Measurements from ENCODE around the gene ATXN10. TPM values are rescaled to one million over a fixed set of nuclear protein-coding genes. Genes with fewer than 3 reads are reported as not detected.

Gene ATXN10
- polyA plus RNA-seq, 3 donors, result 60.1 to 106 (median 92.4) TPM

DNA sequence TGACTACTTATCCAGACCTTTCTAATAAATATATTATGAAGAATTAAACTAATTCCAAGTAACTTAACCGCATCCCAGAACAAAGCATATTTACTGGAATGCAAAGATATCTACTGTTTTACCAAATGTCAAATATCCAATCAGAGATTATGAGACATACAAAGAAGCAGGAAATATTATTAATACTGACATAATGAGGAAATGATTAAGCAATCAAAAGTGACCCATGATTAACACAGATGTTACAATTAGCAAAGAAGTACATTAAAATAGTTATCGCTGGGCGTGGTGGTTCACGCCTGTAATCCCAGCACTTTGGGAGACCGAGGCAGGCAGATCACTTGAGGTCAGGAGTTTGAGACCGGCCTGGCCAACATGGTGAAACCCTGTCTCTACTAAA is 200.1 kb downstream of the ATXN10 start:
- H3K4me2 ChIP-seq (replicated peaks; ENCODE audit: extremely low read depth, low read length, poor library complexity, severe bottlenecking), result no peak overlapping the region
- Mint-ChIP-seq H3K9me3 (peaks cover 5 to 22% (median 13%) of the 10 kb centered on the region in 7 donors), H3K36me3 (peaks cover 2 to 3% of the 10 kb centered on the region in 2 donors), H3K4me3 (no peak overlapping the region), H3K27me3 (ENCODE audit: low read depth in 3 of 3) (peaks cover 52 to 76% (median 62%) of the 10 kb centered on the region in 3 donors), H3K27ac (no peak overlapping the region), H3K4me1 (peaks cover 5% of the 10 kb centered on the region)
- no peaks in the 10 kb centered on the region for H3K4me1 ChIP-seq (ENCODE audit: control insufficient read depth in 1 of 2, insufficient read depth in 2 of 2, low read length in 2 of 2)
- peaks cover 10 to 52% of the 10 kb centered on the region in 2 donors for H3K27me3 ChIP-seq (ENCODE audit: control insufficient read depth in 2 of 2, insufficient read depth in 2 of 2, low read length in 2 of 2)
- no peak for DNase-seq
- H4K20me1 ChIP-seq (ENCODE audit: insufficient read depth, low read length), result no peaks in the 10 kb centered on the region
- no peak overlapping the region for H3K27ac ChIP-seq (ENCODE audit: low read depth in 1 of 2, low read length in 2 of 2)
- H3K36me3 ChIP-seq (replicated peaks in 1 of 2; ENCODE audit: control insufficient read depth in 1 of 2, insufficient read depth in 2 of 2, low read length in 2 of 2), result no peaks in the 10 kb centered on the region
- no peak overlapping the region for H3K4me3 ChIP-seq (replicated peaks in 1 of 3; ENCODE audit: low read depth in 2 of 3, low read length in 3 of 3)
- no peak overlapping the region for H2AFZ ChIP-seq (ENCODE audit: insufficient read depth, low read depth, low read length, poor library complexity, severe bottlenecking)
- peaks cover 4 to 14% of the 10 kb centered on the region in 2 donors for H3K9me3 ChIP-seq (replicated peaks in 1 of 2; ENCODE audit: control insufficient read depth in 1 of 2, insufficient read depth in 1 of 2, low read length in 2 of 2)
- 70% methylated on average over 2 of the region's 6 CpGs for WGBS (ENCODE audit: insufficient coverage)
- intact Hi-C loops (cut with micrococcal nuclease), result loop anchor here in 1 of 2 donors (10.0 kb wide), 1 partner anchor 297 kb away; no protein-coding TSS in a partner anchor
- no peaks in the 10 kb centered on the region for H3K79me2 ChIP-seq (ENCODE audit: insufficient read depth, low read length)
- no peak overlapping the region for H3K9ac ChIP-seq (ENCODE audit: insufficient read depth, low read length, poor library complexity, severe bottlenecking)
- TF ChIP-seq, protein P1, sequence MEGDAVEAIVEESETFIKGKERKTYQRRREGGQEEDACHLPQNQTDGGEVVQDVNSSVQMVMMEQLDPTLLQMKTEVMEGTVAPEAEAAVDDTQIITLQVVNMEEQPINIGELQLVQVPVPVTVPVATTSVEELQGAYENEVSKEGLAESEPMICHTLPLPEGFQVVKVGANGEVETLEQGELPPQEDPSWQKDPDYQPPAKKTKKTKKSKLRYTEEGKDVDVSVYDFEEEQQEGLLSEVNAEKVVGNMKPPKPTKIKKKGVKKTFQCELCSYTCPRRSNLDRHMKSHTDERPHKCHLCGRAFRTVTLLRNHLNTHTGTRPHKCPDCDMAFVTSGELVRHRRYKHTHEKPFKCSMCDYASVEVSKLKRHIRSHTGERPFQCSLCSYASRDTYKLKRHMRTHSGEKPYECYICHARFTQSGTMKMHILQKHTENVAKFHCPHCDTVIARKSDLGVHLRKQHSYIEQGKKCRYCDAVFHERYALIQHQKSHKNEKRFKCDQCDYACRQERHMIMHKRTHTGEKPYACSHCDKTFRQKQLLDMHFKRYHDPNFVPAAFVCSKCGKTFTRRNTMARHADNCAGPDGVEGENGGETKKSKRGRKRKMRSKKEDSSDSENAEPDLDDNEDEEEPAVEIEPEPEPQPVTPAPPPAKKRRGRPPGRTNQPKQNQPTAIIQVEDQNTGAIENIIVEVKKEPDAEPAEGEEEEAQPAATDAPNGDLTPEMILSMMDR (IDR thresholded peaks at IDR 0.05), result no peak

DNA sequence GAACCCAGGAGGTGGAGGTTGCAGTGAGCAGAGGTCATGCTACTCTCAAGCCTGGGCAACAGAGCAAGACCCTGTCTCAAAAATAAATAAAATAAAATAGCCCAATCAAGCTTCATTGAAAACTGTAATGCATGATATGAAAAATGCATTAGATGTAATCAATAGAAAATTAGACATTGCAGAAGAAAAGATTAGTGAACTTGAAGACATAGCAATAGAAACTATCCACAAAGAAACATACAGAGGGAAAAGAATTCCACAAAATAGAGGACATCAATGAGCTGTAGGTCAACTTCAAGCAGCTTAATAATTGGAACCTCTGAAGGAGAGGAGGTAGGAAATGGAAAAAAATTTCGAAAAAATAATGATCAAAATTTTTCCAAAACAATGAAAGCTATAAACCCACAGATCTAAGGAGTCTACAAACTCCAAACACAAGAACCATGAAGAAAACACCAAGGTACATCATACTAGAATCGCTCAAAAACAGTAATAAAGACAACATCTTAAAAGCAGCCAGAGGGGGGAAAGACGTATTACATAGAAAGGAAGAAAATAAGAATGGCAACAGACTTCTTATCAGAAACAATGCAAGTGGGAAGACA is 201.1 kb downstream of the ATXN10 start:
- Mint-ChIP-seq H3K36me3 (peaks cover 2 to 3% of the 10 kb centered on the region in 2 donors), H3K9me3 (peaks cover 5 to 22% (median 13%) of the 10 kb centered on the region in 7 donors), H3K4me1 (peaks cover 5% of the 10 kb centered on the region), H3K27me3 (ENCODE audit: low read depth in 3 of 3) (peaks cover 49 to 76% (median 62%) of the 10 kb centered on the region in 3 donors), H3K27ac (no peak overlapping the region), H3K4me3 (no peak overlapping the region)
- no CpG with 5 or more reads among the region's 3 CpGs for WGBS (ENCODE audit: insufficient coverage)
- Histone ChIP-seq H3K36me3 (replicated peaks in 1 of 2; ENCODE audit: control insufficient read depth in 1 of 2, insufficient read depth in 2 of 2, low read length in 2 of 2) (no peaks in the 10 kb centered on the region), H3K4me3 (replicated peaks in 1 of 3; ENCODE audit: low read depth in 2 of 3, low read length in 3 of 3) (no peak overlapping the region), H3K9ac (ENCODE audit: insufficient read depth, low read length, poor library complexity, severe bottlenecking) (no peak overlapping the region), H3K79me2 (ENCODE audit: insufficient read depth, low read length) (no peaks in the 10 kb centered on the region), H2AFZ (ENCODE audit: insufficient read depth, low read depth, low read length, poor library complexity, severe bottlenecking) (no peak overlapping the region), H4K20me1 (ENCODE audit: insufficient read depth, low read length) (no peaks in the 10 kb centered on the region), H3K9me3 (replicated peaks in 1 of 2; ENCODE audit: control insufficient read depth in 1 of 2, insufficient read depth in 1 of 2, low read length in 2 of 2) (peaks cover 4 to 14% of the 10 kb centered on the region in 2 donors), H3K4me2 (replicated peaks; ENCODE audit: extremely low read depth, low read length, poor library complexity, severe bottlenecking) (no peak overlapping the region), H3K4me1 (ENCODE audit: control insufficient read depth in 1 of 2, insufficient read depth in 2 of 2, low read length in 2 of 2) (no peaks in the 10 kb centered on the region), H3K27ac (ENCODE audit: low read depth in 1 of 2, low read length in 2 of 2) (no peak overlapping the region), H3K27me3 (ENCODE audit: control insufficient read depth in 2 of 2, insufficient read depth in 2 of 2, low read length in 2 of 2) (peaks cover 8 to 54% of the 10 kb centered on the region in 2 donors)
- TF ChIP-seq, protein P1 (IDR thresholded peaks at IDR 0.05), result no peak
- intact Hi-C loops (cut with micrococcal nuclease), result loop anchor here in 1 of 2 donors (10.0 kb wide), 1 partner anchor 298 kb away; no protein-coding TSS in a partner anchor
- no peak for DNase-seq

Measured in CD14-positive monocyte (primary cell).